Measurements from ENCODE around the gene PTBP2.

DNA sequence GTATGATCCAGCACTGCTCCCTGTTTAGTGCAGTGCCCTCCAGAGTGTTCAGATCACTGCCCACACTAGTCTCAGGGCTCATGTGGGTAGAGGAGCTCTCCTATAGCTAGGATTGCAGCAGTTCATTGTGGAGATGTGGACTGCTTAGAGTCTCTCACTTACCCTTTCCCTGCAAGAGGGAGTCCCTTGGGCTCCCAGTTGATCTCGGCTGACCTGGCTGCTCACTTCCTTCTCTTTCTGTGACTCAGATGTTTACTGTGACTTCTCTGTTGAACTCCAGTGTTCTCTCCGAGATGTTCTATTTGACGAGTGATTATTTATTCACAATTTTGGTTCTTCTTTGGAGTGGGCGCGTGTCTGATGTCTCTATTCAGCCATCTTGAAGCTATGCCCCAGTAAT, 141.9 kb downstream of the PTBP2 start:
- TF ChIP-seq ZNF274 (IDR thresholded peaks at IDR 0.05; ENCODE audit: low read depth, low read length) (no peak), YY1 (IDR thresholded peaks at IDR 0.05; ENCODE audit: insufficient read depth, insufficient read length) (no peak), SUZ12 (IDR thresholded peaks at IDR 0.05; ENCODE audit: extremely low read depth, insufficient read depth, insufficient read length) (no peak)

Data from NT2/D1 (cell line).